Occipital lobe (tissue), 2 donors: ENCODE data around the gene EHD1. TPM values are rescaled to one million over a fixed set of nuclear protein-coding genes. Genes with fewer than 3 reads are reported as not detected.
"Not testable (repeated sequence)": the region's sequence is repeated elsewhere in the genome, so short reads cannot be mapped to it uniquely, and the experiment has no call there.

Experiments
- DNase-seq: peaks from one replicate; lab custom pipeline; 2025; lab: John Stamatoyannopoulos, UW
- total RNA-seq: library from RNA; depleted of rRNA; stranded (reverse); fragments of >200 nt; gene quantifications from one replicate; pipeline ENCODE4 v1.2.3, GENCODE V29; 2014

EHD1 gene
- total RNA-seq, 1 donor from 2014 or later = 22.9 TPM

DNA sequence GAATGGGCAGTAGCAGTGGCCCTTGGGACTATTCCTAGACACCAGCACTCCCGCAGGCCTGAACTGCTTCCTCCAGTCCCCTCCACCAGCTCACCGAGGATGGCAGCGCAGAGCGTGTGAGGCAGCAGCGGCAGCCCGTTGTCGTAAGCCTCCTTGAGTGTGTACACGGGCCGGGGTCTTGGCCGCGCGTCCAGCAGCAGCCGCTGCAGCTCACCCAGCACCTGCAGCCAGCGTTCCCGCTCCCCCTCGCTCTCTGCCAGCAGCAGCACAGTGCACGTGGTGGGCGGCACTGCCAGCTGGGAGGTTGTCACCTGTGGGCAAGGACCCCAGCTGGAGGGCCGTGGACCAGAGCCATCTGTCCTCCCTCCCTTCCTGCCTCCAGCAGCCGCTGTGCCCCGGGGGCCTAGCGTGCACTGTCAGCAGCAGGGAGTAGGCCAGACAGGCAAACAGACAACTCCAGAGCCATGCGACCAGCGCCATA is 47.0 kb downstream of the EHD1 start:
- no peak for DNase-seq

DNA sequence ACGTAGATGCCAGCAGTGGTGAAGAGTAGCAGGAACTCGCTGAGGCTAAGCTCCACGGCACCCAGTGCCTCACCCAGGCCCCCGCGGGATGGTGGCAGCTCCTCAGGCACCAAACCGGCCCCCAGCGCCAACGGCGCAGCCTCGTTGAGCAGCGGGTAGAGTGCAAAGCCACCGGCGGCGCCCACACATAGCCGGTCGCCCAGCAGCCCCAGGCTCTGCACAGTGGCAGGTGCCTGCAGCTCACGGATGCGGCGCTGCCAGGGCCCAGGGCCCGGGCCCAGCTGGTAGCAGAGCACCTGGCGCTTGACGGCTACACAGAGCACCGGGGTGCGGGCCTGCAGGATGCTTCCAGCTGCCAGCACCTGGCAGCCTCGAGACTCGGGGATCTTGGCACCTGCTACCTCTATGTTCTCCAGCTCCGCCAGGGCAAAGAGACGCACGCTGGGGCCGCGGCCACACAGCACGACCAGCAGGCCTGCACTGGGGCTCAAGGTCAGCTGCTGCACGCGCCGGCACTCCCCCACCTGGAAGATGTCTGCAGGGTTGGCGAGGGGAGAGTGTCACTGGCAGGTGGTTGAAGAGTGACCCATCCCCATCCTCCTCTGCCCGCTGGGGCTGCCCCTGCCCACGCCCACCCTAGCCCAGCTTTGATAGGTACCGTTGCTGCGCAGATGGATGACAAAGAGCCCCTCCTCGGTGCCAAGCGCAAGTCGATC is 48.7 kb downstream of the EHD1 start:
- DNase-seq = no peak

DNA sequence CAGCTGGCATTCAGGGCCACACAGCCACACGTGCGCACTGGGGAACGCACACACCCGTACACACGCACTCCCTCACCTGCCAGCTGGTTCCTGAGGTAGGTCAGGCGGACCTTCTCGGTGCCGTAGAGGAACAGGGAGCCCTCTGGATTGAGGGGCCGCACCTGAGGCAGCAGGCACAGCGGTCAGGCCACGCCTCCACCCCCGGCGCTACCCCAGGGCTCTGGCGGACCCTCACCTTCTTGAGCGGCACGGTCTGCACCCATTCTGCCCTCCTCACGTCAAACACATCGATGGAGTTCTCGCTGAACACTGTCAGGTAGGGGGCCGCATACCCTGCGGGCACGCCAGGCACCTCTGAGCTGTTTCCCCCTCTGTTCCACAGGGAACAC is 51.0 kb downstream of the EHD1 start:
- DNase-seq = no peak

DNA sequence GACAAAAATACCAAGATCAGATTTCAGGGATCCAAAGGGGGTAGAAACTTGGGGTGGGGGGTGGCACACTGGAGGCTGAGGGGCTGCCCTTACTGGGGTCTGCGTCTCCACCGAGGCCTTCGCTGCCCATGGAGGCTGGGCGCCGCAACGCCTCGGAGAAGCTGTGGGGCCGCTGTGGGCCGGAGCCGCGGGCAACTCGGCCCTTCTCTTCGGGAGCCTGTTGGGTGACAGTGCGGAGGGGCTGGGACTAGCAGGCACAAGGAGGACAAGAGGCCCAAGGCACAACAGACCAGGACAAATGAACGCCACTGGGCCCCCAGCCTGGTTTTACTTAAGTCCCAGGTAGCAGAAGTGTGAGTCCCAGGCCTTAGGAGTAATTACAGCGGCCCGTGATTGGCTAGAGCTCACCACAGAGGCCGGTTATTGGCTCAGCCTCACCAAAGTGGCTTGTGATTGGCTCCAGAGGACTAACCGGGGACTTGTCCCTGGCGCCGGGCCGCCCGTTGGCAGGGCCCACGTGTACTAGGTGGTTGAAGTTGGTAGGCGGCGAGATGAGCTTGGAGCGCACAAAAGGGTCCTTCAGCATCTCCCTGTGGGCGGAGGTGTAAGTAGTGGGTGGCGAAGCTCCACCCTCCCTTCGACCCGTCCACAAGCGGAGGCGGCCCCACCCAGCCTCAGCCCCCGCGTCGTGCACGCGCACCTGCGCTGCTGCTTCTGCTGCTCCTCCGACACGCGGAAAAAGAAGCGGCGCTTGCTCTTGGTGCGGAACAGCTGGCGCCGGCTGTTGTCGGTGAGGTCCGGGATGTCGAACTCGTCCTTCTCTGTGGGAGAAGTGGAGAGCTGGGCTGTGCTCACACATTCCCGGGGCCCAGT is 51.6 kb downstream of the EHD1 start:
- no peak for DNase-seq

DNA sequence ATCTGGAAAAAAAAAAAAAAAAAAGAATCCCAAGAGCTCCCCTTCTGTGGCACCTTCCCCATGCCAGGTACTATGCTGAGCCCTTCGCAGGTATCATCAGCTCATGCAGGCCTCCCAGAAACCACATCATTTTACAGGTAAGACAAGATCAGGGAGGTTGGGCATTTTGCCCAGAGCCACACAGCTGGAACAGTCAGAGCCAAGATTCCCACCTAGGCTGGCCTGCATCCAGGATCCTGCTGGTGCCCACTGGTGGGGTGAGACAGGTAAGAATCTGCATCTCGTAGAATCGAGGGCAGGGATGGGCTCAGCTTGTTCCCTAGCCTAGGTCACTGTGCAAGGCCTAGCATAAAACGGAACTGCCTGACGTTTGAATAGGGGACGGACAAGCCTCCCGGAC is 52.4 kb downstream of the EHD1 start:
- no peak for DNase-seq

DNA sequence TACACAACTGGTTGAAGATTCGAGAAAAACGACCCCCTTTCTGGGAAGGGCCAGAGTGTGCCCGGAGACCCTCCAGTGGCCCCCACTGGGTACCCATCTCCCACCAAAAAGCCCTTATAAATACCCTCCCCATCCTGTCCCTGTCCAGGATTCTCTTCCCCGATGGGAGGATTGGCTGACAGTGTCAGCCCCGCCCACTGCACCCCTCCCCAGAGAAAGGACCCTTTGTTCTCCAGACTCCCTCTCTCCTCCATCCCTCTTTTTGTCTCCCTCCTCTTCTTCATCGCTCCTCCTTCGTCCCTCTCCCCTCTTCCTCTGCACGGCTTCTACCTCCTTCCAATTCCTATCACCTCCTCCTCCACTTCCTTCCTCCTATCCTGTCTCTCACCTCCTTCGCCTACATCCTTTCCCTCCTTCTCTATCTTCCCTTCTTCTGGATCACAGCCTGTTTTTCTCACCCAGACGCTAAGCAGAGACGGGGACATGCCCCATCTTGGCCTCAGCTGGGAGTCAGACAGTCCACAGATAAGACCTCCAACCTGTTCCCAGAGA is 54.8 kb downstream of the EHD1 start:
- DNase-seq = no peak

DNA sequence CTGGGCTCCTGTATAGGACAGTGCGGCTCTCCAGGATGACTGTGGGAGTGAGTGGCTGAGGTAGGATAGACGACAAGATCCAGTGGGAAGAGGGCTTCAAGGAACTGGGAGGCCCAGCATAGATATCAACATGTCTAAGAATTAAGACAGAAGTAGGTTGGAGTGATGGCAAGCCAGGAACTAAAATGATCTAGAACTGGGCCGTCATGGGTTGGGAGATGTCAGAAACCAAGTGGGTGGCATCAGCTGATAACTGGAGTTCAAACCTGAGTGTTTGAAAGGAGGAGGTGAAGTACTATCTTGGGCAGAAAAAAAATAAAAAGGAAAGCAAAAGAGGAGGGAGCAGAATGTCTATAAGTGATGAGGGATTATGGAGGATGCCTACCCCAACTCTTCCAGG is 60.9 kb downstream of the EHD1 start:
- DNase-seq = no peak

DNA sequence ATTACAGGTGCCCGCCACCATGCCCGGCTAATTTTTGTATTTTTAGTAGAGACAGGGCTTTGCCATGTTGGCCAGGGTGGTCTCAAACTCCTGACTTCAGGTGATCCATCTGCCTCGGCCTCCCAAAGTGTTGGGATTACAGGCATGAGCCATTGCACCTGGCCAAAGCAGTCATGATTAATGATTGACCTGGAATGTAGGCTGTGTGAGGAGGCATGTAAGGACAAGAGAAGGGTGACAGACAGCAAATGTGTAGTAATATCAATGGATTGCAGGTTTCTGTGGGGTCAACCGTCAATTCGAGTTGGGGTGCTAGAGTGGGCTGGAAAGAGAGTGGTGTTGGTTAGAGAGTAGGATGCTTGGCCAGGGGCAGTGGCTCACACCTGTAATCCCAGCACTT is 63.0 kb downstream of the EHD1 start:
- not testable (repeated sequence) for DNase-seq

DNA sequence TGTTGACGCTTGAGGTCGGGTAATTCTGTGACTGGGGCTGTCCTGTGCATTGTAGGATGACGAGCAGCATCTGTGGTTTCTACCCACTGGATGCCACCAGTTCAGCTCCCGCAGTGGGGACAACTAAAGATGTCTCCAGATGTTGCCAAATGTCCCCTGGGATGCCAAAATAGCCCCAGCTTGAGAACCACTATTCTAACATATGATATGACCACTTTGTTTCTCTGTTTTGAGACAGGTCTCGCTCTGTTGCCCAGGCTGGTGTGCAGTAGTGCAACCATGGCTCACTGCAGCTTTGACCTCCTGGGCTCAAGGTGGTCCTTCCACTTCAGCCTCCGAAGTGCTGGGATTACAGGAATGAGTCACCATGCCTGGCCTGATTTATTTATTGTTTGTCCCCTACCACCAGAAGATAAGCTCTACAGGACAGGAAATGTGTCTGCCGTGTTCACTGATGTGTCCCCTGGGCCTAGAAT is 63.7 kb downstream of the EHD1 start:
- DNase-seq = no peak

DNA sequence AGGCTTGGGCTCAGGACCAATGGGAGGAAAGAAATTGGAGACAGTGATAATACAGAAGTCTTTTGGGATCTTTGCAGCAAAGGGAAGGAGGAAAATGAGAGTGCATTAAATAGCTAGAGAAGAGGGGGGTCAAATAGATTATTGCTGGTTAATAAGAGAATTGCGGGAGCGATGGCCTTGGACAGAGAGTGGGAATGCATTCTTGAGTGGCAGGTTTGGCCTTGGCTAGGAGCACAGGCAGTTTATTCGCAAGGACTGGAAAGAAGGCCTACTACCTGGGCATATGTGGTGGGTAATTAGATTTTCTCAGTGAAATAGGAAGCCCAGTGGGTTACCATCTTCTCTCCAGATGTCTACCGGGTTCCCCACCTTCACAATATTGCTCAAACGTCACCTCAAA is 64.6 kb downstream of the EHD1 start:
- DNase-seq = no peak

DNA sequence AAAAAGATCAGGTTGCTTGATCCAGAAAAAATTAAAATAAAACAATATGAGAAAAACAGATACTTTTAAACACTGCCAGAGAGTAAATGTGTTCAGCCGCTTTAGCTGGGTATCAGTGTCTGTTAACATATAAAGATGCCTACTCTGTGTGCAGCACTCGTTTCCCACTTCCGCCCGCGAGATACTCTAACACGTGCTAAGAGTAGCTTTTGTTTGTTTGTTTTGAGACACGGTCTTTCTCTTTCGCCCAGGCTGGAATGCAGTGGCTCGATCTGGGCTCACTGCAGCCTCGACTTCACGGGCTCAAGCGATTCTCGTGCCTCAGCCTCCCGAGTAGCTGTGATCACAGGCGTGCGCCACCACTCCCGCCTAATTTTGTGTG is 67.5 kb downstream of the EHD1 start:
- no peak for DNase-seq

DNA sequence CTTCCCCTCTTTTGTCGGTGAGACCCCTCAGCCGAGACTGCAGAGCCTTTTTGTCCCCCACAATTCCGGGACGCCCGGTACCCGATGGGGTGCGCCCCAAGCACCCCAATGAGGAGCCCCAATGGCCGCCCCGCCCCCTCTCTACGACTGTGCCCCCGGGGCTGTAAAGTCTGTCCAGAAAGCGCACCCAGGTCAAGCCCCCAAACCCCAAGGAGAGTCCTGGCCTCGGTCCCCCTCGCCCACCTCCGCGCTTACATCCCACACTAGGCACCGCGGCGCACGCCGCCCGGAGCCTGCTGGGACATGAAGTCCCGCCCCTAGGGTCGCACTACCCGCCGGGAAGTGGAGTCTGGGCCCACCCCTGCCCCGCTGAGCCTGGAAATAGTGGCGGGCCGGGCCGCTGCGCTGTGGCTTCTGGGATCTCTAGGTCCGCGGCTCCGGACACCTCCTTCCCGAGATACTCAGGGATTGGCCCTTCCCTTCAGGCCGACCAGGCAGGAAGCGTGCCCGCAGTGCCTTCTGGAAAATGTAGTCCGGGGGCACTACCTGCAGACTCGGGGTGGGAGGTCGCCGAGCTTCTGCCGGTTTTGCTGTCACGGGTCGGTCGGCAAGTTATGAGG is 68.0 kb downstream of the EHD1 start, which contains the start of gene MEN1:
MEN1 (minus strand) TSS at position 281 of the 620 bp plus-strand sequence. CDS start 442 bp downstream, outside the sequence.
- DNase-seq = peak; percentile 98

DNA sequence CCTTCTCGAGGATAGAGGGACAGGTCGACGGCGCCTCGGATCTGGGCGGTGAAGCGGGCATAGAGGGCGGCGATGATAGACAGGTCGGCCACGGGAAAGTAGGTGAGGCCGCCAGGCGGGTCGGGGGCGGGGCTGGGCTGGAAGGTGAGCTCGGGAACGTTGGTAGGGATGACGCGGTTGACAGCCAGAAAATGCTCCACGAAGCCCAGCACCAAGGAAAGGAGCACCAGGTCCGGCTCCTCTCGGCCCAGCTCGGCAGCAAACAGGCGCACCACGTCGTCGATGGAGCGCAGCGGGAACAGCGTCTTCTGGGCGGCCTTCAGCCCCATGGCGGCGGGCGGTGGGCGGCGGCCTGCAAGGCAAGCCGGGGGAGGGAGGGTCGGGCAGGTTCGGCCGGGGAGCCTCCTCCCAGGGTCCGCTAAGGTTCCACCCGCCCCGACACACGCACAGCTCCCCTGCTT is 68.6 kb downstream of the EHD1 start:
- no peak for DNase-seq

DNA sequence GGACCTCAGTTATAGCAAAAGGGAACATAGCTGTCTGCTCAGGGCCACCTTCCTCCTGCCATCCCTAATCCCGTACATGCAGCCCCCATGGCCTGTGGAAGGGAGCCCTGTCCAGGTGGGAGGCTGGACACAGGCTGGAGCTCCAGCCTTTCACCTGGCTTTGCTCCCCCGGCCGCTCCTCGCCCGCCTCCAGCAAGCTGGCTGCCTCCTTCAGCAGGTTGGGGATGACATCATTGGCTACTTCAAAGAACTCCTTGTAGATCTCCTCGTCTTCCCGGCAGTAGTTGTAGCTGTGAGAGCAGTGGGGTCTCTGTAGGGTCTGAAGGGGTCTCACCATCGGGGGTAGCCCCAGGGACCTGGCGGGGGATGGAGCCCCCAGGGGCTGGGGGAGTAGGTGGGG is 72.9 kb downstream of the EHD1 start:
- no peak for DNase-seq

DNA sequence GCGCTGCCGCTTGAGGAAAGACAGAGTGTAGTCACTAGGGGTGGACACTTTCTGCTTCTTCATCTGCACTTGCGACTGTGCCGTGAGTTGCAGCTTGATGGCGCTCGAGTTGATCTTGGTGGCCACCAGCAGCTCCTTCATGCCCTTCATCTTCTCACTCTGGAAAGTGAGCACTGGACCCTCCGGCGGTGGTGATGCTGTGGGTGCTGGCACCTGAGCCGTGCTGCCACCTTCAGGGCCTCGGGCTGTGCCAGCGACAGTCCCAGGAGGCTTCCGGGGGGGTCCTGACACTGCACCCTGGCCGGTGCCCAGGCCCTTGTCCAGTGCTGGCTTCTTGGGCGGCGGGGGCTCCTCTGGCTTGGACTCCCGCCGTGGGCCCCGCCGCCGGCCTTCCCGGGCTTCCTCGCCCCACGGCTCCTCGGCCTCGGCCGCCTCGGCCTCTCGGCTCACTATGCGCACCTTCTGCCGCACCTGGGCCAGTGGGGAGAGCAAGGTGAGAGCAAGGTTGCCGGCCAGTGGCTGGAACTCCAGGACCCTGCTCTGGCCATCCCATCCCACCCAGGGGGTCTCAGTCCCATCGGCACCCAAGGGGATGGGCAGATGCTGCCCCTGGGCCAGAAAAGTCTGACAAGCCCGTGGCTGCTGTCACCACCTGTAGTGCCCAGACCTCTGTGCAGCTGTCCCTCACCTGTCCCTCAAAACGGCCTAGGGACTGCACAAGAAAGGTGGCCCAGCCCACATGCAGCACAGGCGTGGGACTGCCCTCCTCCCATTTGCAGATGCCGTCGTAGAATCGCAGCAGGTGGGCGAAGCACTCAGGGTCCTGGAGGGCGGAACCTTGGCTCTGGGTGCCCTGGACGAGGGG is 73.8 kb downstream of the EHD1 start:
- DNase-seq = no peak

DNA sequence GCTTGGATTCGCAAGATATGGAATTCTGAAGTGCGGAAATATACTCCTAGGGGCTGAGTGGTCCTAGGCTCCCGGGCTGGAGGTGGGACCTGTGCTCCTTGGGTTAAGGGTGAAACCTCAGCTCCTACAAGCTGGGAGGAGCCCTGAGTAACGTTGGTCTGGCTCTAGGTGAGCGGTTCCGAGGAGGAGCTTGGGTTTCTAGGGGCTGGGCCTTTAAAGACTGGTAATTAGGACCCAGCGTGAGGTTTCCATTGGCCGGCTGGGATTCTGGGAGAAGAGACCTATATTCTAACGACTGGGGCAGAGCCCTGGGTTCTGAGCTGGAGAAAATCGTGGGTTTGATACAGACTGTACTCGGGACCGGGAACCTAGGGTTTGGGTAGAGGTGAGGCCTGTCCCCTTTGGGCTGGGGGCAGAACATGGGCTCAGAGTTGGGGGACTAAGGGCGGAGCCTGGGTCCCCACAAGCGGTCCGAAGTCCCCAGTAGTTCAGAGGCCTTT is 74.5 kb downstream of the EHD1 start:
- DNase-seq = no peak

DNA sequence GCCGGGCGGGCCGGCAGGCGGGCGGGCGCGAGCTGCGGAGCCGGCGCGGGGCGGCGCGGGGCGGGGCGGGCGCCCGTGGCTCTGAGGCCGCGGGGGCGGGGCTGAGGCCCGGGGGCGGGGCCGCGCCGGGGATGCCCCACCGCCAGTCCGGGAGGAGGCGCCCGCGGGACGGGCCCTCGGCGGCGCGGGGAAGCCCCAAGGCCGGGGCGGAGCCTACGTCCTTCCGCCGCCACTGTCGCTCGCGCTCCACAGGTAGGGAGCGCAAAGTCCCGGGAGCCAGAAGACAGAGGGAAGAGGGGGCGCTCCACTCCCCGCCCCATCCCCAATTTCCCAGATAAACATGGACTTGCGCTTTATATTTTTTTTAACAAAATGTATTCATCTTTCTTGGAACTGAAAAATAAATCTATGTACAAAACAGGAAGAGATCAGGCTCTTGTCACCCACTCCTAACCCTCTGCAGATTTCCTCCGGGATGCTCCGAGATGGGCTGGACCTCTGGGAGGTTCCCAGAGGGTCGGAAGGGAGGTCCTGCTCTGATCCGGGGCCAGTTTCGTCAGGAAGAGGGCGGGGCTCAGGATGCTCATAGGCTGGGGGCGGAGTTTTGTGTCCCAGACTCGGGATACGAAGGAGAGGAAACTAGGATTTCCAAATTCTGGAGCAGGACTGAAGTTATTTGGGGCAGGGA is 75.1 kb downstream of the EHD1 start, which contains the start of gene MAP4K2:
MAP4K2 (minus strand) TSS at position 57 of the 688 bp plus-strand sequence. CDS start 65 bp downstream, outside the sequence.
- peak; percentile 73 for DNase-seq

DNA sequence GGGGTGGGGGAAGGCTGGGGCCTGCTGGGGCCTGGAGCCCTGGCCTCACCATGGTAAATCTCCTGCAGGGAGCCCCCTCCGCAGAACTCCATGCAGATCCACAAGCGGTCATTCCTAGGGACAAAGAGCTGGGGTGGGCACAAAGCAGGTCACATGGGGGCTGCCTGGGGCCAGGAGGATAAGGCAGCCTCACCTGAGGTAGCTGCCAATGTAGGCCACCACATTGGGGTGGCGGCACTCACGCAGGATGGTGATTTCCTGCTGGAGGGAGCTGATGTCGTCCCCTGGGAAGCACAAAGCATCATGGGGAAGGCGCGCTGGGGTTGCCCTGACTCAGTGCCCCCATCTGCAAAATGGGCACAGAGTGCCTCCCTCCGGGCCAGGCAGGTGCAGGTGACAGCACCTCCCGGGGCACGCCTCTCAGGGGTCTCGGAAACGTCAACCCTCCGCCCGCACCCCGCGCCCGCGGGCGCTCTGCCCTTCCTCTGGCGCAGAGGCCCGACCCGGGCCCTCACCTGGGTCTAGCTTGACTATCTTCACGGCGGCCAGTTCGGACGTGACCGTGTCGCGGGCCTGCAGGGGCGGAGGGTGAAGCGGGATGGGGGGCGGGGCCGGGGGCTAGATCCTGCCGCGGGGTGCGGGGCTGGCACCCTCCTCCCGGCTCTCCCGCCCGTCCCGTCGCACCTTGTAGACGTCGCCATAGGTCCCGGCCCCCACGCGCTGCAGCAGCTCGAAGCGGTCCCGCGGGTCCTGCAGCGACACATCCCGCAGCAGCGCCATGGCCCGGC is 75.9 kb downstream of the EHD1 start:
- no peak for DNase-seq
